ENCODE measurements around the gene ATP6V1G1.

The ATP6V1G1 gene

DNA sequence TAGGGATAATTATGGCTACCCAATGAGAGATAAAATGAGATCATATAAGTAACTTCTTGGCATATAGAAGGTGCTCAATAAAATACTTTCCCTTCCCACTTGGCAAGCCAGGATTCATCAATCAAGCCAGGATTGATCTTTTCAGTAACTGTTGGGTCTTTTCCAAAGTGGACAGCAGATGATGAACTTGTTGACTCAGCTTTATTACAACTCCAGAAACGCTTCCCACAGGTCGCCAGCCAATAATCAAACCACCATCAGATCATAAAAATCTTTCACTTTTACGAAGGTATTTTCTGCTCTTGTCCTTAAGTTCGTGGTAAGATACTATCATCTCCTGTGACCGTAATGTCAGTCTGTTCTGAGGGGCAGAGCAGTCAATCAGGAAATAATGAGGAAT is 42.5 kb upstream of the ATP6V1G1 start:
- no peaks in the 10 kb centered on the region for H3K36me3 ChIP-seq (ENCODE audit: low read length)
- H3K9ac ChIP-seq (ENCODE audit: low read length): no peak overlapping the region
- H3K79me2 ChIP-seq (ENCODE audit: insufficient read depth, low read length): no peaks in the 10 kb centered on the region
- H2AFZ ChIP-seq (ENCODE audit: low read depth, low read length, severe bottlenecking): no peak overlapping the region
- no peaks in the 10 kb centered on the region for H3K27me3 ChIP-seq (ENCODE audit: low read length)
- H3K9me2 ChIP-seq (replicated peaks; ENCODE audit: insufficient read depth, low read length): no peaks in the 10 kb centered on the region
- TF ChIP-seq EZH2phosphoT487 (conservative IDR thresholded peaks at IDR 0.05; ENCODE audit: low read length) (no peak), CTCF (IDR thresholded peaks at IDR 0.05; ENCODE audit: insufficient read depth, low read length, poor library complexity, severe bottlenecking) (no peak)
- no peaks in the 10 kb centered on the region for H3K9me3 ChIP-seq (ENCODE audit: insufficient read depth, low read length)
- no peaks in the 10 kb centered on the region for H3F3A ChIP-seq (ENCODE audit: insufficient read depth)
- no peak overlapping the region for H3K27ac ChIP-seq (ENCODE audit: low read depth, low read length)
- H3K4me2 ChIP-seq (ENCODE audit: low read depth, low read length, poor library complexity, severe bottlenecking): no peak overlapping the region
- H4K20me1 ChIP-seq (ENCODE audit: low read depth, low read length): no peaks in the 10 kb centered on the region
- H3K4me3 ChIP-seq (ENCODE audit: insufficient read depth, low read length, poor library complexity, severe bottlenecking): no peak overlapping the region

DNA sequence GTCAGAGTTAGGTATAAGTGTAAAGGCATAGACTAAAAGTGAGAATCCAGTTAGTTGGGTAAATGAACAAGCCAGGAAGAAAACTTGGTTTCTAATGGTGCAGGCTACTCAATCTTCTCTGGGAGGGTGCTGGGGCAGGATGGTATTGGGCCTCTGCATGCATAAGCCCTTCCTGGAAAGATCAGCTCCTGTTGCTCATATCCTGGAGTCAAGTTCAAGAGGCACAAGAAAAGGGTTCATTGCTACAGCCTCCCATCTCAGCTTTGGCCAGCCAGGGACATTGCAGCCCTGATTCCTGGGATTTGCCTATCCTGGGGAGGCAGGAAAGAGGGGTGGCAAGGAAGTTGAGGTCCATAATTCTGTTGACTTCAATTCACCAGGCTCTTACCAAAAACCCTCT is 40.7 kb upstream of the ATP6V1G1 start:
- Histone ChIP-seq H3K9me3 (ENCODE audit: insufficient read depth, low read length) (no peaks in the 10 kb centered on the region), H3K4me2 (ENCODE audit: low read depth, low read length, poor library complexity, severe bottlenecking) (no peak overlapping the region), H2AFZ (ENCODE audit: low read depth, low read length, severe bottlenecking) (no peak overlapping the region), H4K20me1 (ENCODE audit: low read depth, low read length) (no peaks in the 10 kb centered on the region), H3K27me3 (ENCODE audit: low read length) (no peaks in the 10 kb centered on the region), H3K9ac (ENCODE audit: low read length) (no peak overlapping the region), H3K36me3 (ENCODE audit: low read length) (no peaks in the 10 kb centered on the region), H3K9me2 (replicated peaks; ENCODE audit: insufficient read depth, low read length) (no peaks in the 10 kb centered on the region), H3F3A (ENCODE audit: insufficient read depth) (no peaks in the 10 kb centered on the region), H3K27ac (ENCODE audit: low read depth, low read length) (no peak overlapping the region), H3K79me2 (ENCODE audit: insufficient read depth, low read length) (no peaks in the 10 kb centered on the region), H3K4me3 (ENCODE audit: insufficient read depth, low read length, poor library complexity, severe bottlenecking) (no peak overlapping the region)
- TF ChIP-seq CTCF (IDR thresholded peaks at IDR 0.05; ENCODE audit: insufficient read depth, low read length, poor library complexity, severe bottlenecking) (no peak), EZH2phosphoT487 (conservative IDR thresholded peaks at IDR 0.05; ENCODE audit: low read length) (no peak)

DNA sequence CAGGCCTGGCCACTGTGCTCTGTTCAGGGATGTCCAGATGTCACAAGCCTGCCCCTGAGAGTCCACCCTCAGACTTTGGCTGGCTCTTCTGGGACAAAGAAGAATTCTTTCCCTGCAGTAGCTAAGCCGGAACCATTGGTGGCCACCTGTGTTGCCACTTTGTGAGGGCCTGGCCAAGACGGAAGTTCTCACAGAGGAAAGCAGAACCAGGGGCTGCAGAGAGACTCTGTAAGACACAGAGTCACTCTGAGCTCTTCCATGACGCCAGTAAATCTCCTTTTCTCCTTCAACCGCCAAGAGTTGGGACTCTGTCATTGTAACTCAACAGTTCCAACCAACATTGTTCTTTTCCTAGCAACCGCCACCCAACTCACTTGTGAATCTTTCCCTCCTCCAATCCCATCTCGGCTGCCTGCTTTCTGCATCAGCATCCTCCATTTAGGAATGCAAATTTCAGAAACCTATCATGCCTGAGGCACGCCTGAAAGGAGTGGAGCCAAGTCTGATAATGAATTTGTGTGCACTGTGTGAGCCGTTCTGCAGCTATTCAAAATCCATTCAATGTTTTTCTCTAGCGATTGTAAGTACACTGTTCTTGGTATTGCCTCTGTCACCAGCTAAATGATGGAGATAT is 37.8 kb upstream of the ATP6V1G1 start:
- no peaks in the 10 kb centered on the region for H3K79me2 ChIP-seq (ENCODE audit: insufficient read depth, low read length)
- H2AFZ ChIP-seq (ENCODE audit: low read depth, low read length, severe bottlenecking): no peak overlapping the region
- H3K9ac ChIP-seq (ENCODE audit: low read length): no peak overlapping the region
- no peak overlapping the region for H3K27ac ChIP-seq (ENCODE audit: low read depth, low read length)
- no peaks in the 10 kb centered on the region for H3F3A ChIP-seq (ENCODE audit: insufficient read depth)
- H3K4me2 ChIP-seq (ENCODE audit: low read depth, low read length, poor library complexity, severe bottlenecking): no peak overlapping the region
- TF ChIP-seq EZH2phosphoT487 (conservative IDR thresholded peaks at IDR 0.05; ENCODE audit: low read length): no peak
- TF ChIP-seq CTCF (IDR thresholded peaks at IDR 0.05; ENCODE audit: insufficient read depth, low read length, poor library complexity, severe bottlenecking): no peak
- no peaks in the 10 kb centered on the region for H3K9me3 ChIP-seq (ENCODE audit: insufficient read depth, low read length)
- no peaks in the 10 kb centered on the region for H3K9me2 ChIP-seq (replicated peaks; ENCODE audit: insufficient read depth, low read length)
- H3K4me3 ChIP-seq (ENCODE audit: insufficient read depth, low read length, poor library complexity, severe bottlenecking): no peak overlapping the region
- H4K20me1 ChIP-seq (ENCODE audit: low read depth, low read length): no peaks in the 10 kb centered on the region
- H3K36me3 ChIP-seq (ENCODE audit: low read length): no peaks in the 10 kb centered on the region
- H3K27me3 ChIP-seq (ENCODE audit: low read length): no peaks in the 10 kb centered on the region
